K562 (cell line): ENCODE results near the gene CCDC106. TPM values are rescaled to one million over a fixed set of nuclear protein-coding genes. Genes with fewer than 3 reads are reported as not detected.

ENCODE experiments used
- CREB3L1 ChIP-seq: fragments of 450-650 bp; IDR thresholded peaks from 2 replicates; pipeline ENCODE4 v1.6.1; 2014; ENCODE audit warnings: low read depth, mild to moderate bottlenecking, moderate library complexity, borderline replicate concordance
- CREB5 ChIP-seq: fragments of 250-450 bp; sonication (Bioruptor Pico); IDR thresholded peaks from 2 replicates; pipeline ENCODE4 v1.5.0; 2020; ENCODE audit warnings: mild to moderate bottlenecking
- LARP7 ChIP-seq: fragments of 450-650 bp; IDR thresholded peaks from 2 replicates; pipeline ENCODE4 v1.6.1; 2016
- SMAD2 ChIP-seq: fragments of 150-350 bp; IDR thresholded peaks from 2 replicates; pipeline ENCODE4 v1.6.1; 2014; ENCODE audit warnings: low read depth, mild to moderate bottlenecking, low read length
- ZNF707 ChIP-seq: fragments of 250-450 bp; sonication (Bioruptor Pico); conservative IDR thresholded peaks from 2 replicates; pipeline ENCODE4 v1.8.0; 2022; ENCODE audit warnings: inconsistent platforms, mild to moderate bottlenecking, moderate library complexity
- polyA plus RNA-seq, 8 experiments: library from polyadenylated mRNA; depleted of rRNA in 4 of 8; stranded (reverse) in 5 of 8; unstranded in 3 of 8; fragments of >200 nt; fragmentation: Nextera tagmentation in 2 of 8; fragmentation: Illumina TruSeq in 1 of 8; extraction: Ambion mirVana in 2 of 8; extraction: Trizol in 1 of 8; gene quantifications; 2 replicates each; pipeline versions ENCODE4 v1.2.1 to v1.2.3, GENCODE V29; 2011 to 2014; ENCODE audit warnings: inconsistent platforms in 1 of 8, missing spikeins in 1 of 8
- total RNA-seq, 7 experiments: library from RNA; depleted of rRNA in 6 of 7; stranded (reverse); fragments of >200 nt in 6 of 7; fragmentation: Illumina TruSeq in 2 of 7; extraction: Trizol in 2 of 7; gene quantifications; 2 replicates each; pipeline versions ENCODE4 v1.2.1 to v1.2.3, GENCODE V29; 2011 to 2021; ENCODE audit warnings: low replicate concordance in 1 of 7

Gene CCDC106
- total and polyA plus RNA-seq, 9 of the 15 experiments (the other 6 are each of a cell fraction or from before 2014, with no cell fraction given): 0.10 to 27.5 (median 15.0) TPM; not detected in 1

- TF ChIP-seq ZNF707 (CRISPR knock-in tag) (no peak), LARP7 (no peak; the same call in 1 of the 2 replicates), CREB5 (peak; percentile 70; the same call in 1 of the 2 replicates), SMAD2 (no peak), CREB3L1 (no peak)
- TF ChIP-seq, all 486 proteins: peak for 62
These were observed 7.2 kb upstream of the CCDC106 start, which contains the start of gene ZNF580 (continued) for GRCh38 chr19:55640577-55641425.
